ENCODE results near the gene USP11. TPM values are rescaled to one million over a fixed set of nuclear protein-coding genes. Genes with fewer than 3 reads are reported as not detected.

USP11 gene
- total RNA-seq, 3 donors from 2014 or later: 23.9 to 51.6 (median 27.7) TPM

- intact Hi-C loops (cut with DNase I, micrococcal nuclease): loop anchor here in 1 of 2 donors (10.0 kb wide), 2 partner anchors 195 to 335 kb away; no protein-coding TSS in a partner anchor
- Histone ChIP-seq H3K4me3 (no peak overlapping the region), H3K36me3 (ENCODE audit: low read depth) (no peaks in the 10 kb centered on the region), H3K9me3 (no peaks in the 10 kb centered on the region), H3K4me1 (ENCODE audit: low read depth) (peaks cover 7% of the 10 kb centered on the region)
- DNase-seq: no peak
- no peak for TF ChIP-seq CTCF (IDR thresholded peaks at IDR 0.05)
- ATAC-seq: no peak
These were observed 42.9 kb upstream of the USP11 start for GRCh38 chrX:47189906-47190305.

- intact Hi-C loops (cut with DNase I, micrococcal nuclease): loop anchor here in 1 of 2 donors (10.0 kb wide), 2 partner anchors 194 to 334 kb away; no protein-coding TSS in a partner anchor
- peak; percentile 75 for ATAC-seq
These were observed 42.2 kb upstream of the USP11 start for GRCh38 chrX:47190445-47191269.

DNA sequence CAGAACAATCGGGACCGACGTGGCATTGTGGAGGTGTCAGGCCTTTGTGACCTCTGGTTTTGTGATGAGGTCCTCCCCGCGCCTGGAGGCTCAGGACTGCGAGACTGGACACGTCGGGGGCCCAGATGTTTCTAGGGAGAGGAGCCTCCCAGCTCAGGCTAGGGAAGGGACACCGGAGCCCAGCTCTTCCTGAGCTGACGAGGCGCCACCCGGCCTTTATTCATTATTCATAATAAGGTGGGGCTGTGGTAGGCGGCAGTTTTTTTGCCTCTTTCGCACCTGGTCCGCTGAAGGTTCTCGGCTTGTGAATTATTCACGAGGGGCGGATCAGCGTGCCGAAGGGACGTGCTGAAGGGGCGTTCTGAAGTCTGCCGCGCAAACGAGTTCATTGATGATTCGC lies 41.5 kb upstream of the USP11 start:
- intact Hi-C loops (cut with DNase I, micrococcal nuclease): loop anchor here in 1 of 2 donors (10.0 kb wide), 2 partner anchors 193 to 333 kb away; no protein-coding TSS in a partner anchor
- H3K9me3 ChIP-seq: no peaks in the 10 kb centered on the region
- H3K4me3 ChIP-seq: no peak overlapping the region
- peak; percentile 39 to 65 (median 51) for DNase-seq
- H3K4me1 ChIP-seq (ENCODE audit: low read depth): peaks cover 17% of the 10 kb centered on the region
- ATAC-seq: peak; percentile 6
- TF ChIP-seq CTCF (IDR thresholded peaks at IDR 0.05): no peak
- H3K36me3 ChIP-seq (ENCODE audit: low read depth): no peaks in the 10 kb centered on the region

More at GRCh38 chrX:47190445-47191269, 42.2 kb upstream of the USP11 start:
- Histone ChIP-seq H3K9me3 (no peaks in the 10 kb centered on the region), H3K4me1 (ENCODE audit: low read depth) (peaks cover 10% of the 10 kb centered on the region), H3K36me3 (ENCODE audit: low read depth) (no peaks in the 10 kb centered on the region), H3K4me3 (no peak overlapping the region)
- peak; percentile 82 to 90 (median 86) for DNase-seq
- no peak for TF ChIP-seq CTCF (IDR thresholded peaks at IDR 0.05)

DNA sequence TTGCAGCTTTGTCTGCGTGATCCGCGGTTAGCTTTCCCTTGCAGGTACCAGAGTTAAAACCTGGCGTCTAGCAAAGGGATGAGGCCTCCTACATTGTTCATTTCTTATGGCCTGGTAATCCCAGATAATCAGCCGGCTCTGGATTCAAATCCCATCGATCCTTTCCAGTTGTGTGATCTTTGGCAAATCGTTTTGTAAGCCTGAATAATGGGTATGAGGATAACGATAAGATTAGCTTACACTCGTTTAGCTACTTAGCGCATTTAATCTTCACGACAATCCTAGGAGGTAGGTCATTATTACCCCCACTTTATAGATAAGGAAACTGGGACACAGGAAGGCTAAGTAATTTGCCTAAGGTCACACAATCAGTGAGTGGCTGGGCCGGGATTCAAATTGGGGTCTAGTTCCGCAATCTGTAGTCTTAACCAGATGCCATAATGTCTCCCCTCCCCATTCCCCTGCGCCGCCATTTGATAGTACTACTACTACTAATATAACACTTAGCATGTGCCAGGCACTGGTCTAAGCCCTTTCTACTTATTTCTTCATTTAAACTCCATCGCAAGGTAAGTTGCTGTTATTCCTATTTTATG lies 40.9 kb upstream of the USP11 start:
- DNase-seq: no peak
- peaks cover 21% of the 10 kb centered on the region for H3K4me1 ChIP-seq (ENCODE audit: low read depth)
- ATAC-seq: no peak
- H3K4me3 ChIP-seq: no peak overlapping the region
- TF ChIP-seq CTCF (IDR thresholded peaks at IDR 0.05): no peak
- H3K9me3 ChIP-seq: no peaks in the 10 kb centered on the region
- H3K36me3 ChIP-seq (ENCODE audit: low read depth): no peaks in the 10 kb centered on the region
- intact Hi-C loops (cut with DNase I, micrococcal nuclease): loop anchor here in 1 of 2 donors (10.0 kb wide), 2 partner anchors 193 to 333 kb away; no protein-coding TSS in a partner anchor

DNA sequence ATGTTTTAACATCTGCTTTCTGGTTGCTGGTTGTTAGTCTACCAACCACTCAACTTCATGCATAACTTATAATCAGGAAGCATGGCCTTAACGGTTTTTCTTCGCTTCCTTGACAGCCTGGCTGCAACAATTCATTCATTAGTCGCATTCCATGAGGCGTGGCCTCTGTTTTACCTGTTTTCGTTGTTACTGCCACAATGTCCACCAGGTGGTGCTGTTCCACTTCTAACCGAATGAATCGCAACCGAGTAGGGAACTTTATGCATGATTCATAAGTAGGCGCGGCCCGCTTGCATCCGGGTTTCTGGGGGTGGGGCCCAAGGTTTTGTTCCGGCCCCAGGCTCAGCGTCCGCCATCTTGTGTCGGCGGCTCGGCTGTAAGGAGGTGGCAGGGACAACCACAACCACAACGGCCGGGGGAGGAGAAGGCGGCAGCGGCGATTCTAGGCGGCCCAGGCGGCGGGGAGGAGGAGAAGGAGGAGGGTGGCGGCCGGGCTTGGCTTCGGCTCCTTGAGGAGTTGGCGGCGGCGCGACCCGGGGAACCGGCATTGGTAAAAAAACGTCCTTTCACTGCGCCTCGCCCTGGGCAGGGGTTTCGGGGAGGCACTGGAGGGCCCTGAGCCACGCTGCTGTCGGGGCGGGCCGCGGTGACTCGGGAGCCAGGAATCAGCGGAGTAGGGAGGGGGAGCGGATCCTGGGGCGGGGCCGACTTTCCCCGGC lies 39.2 kb upstream of the USP11 start, which contains the start of gene UBA1:
Gene UBA1 (plus strand): TSS at position 355 of the 719 bp plus-strand sequence. CDS start 4,974 bp downstream, outside the sequence.
- Histone ChIP-seq H3K36me3 (ENCODE audit: low read depth) (no peaks in the 10 kb centered on the region), H3K9me3 (no peaks in the 10 kb centered on the region), H3K4me3 (peak within 1 kb of the TSS; percentile 65), H3K4me1 (ENCODE audit: low read depth) (peaks cover 21% of the 10 kb centered on the region)
- ATAC-seq: peak; percentile 93
- peak; percentile 90 to 97 (median 96) for DNase-seq
- peak; percentile 40 for TF ChIP-seq CTCF (IDR thresholded peaks at IDR 0.05)
- intact Hi-C loops (cut with DNase I, micrococcal nuclease): loop anchor here in 1 of 2 donors (10.0 kb wide), 2 partner anchors 191 to 331 kb away; no protein-coding TSS in a partner anchor

Data from mucosa of descending colon (tissue), 3 donors.